ENCODE results near the gene CAPG.
A peak's percentile ranks its signal among the peaks of the same experiment; 100 is the strongest.

Gene CAPG

GRCh38 chr2:85355073-85355410 lies 55.1 kb downstream of the CAPG start:
- Mint-ChIP-seq H3K27ac (peak overlapping the region; percentile 80), H3K36me3 (ENCODE audit: low read depth) (peaks cover 23% of the 10 kb centered on the region), H3K4me1 (peaks cover 30% of the 10 kb centered on the region), H3K9me3 (no peaks in the 10 kb centered on the region), H3K27me3 (ENCODE audit: low read depth, poor library complexity) (no peaks in the 10 kb centered on the region), H3K4me3 (peak overlapping the region; percentile 98)
- DNase-seq, result no peak
- TF ChIP-seq, protein P1, sequence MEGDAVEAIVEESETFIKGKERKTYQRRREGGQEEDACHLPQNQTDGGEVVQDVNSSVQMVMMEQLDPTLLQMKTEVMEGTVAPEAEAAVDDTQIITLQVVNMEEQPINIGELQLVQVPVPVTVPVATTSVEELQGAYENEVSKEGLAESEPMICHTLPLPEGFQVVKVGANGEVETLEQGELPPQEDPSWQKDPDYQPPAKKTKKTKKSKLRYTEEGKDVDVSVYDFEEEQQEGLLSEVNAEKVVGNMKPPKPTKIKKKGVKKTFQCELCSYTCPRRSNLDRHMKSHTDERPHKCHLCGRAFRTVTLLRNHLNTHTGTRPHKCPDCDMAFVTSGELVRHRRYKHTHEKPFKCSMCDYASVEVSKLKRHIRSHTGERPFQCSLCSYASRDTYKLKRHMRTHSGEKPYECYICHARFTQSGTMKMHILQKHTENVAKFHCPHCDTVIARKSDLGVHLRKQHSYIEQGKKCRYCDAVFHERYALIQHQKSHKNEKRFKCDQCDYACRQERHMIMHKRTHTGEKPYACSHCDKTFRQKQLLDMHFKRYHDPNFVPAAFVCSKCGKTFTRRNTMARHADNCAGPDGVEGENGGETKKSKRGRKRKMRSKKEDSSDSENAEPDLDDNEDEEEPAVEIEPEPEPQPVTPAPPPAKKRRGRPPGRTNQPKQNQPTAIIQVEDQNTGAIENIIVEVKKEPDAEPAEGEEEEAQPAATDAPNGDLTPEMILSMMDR (IDR thresholded peaks at IDR 0.05), result no peak

DNA sequence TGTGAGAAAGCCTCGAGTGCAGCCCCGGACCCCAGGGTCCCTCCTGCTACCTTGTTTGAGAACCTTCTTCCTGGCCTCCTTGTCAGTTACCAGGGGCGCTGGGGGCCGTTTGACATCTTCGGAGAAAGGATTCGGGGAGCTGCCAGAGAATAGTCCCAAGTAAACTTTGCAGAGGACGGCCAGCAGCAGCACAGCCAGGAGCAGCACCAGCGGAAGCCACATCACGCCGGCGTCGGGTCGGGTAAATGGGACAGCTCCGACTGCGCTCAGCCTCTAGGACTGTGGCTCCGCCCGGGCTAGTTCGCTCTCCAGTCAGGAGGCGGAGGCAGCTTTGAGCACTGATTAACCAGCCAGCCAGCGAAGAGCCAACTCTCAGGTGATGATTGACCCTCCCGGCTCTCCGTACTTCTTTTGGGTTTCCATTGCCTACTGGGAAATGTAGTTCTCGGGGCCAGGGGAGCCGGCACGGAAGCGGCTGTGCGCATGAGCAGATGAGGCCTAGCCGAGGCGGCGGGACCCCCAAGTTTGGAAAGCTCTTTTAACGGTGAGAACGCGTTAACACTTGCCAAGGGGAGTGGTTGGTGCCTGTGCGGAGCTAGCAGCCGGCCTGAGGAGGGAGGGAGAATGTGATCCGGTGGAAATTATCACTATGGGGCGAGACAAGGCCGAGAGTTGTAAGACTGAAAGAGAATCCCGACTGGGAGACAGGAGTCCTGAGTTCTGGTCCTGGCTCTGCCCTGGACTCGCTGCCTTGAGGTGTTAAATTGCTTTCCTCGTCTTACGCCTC lies 55.7 kb downstream of the CAPG start, which contains the start of the genes ELMOD3 and RETSAT:
Gene ELMOD3, plus strand, starts transcription at position 484 of the 787 bp plus-strand sequence. CDS start 2,430 bp downstream, outside the sequence.
Gene RETSAT, minus strand, starts transcription at position 243 of the 787 bp plus-strand sequence. Its CDS starts 21 bp downstream, at position 222.
- TF ChIP-seq, protein P1 (IDR thresholded peaks at IDR 0.05), result no peak
- Mint-ChIP-seq H3K4me1 (peaks cover 30% of the 10 kb centered on the region), H3K27ac (peak within 1 kb of the TSS; percentile 91), H3K36me3 (ENCODE audit: low read depth) (peaks cover 23% of the 10 kb centered on the region), H3K27me3 (ENCODE audit: low read depth, poor library complexity) (no peaks in the 10 kb centered on the region), H3K4me3 (peak within 1 kb of the TSS; percentile 98), H3K9me3 (no peaks in the 10 kb centered on the region)
- peak; percentile 94 for DNase-seq

DNA sequence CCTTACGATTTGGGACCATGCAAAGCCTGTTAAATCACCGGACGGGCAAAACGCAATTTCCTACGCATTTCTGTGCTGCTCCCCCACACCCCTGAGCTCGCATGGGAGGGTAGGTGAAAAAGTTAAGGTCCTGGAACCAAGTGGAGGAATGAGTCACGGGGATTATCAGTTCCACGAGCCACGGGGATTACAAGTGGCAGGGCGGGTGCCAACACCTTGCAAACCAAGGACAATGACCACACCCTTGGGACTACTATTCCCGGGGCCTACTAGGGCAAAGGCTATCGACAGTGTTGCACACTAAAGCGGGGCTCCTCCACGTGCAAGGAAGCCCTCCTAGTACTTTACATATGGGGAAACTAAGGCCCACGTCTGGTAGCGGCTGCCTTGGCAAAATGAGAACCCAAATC lies 56.3 kb downstream of the CAPG start:
- Mint-ChIP-seq H3K4me1 (peaks cover 30% of the 10 kb centered on the region), H3K9me3 (no peaks in the 10 kb centered on the region), H3K4me3 (peak overlapping the region; percentile 98), H3K27ac (no peak overlapping the region), H3K27me3 (ENCODE audit: low read depth, poor library complexity) (no peaks in the 10 kb centered on the region), H3K36me3 (ENCODE audit: low read depth) (peaks cover 26% of the 10 kb centered on the region)
- TF ChIP-seq, protein P1 (IDR thresholded peaks at IDR 0.05), result no peak
- no peak for DNase-seq

GRCh38 chr2:85347599-85347998 lies 62.6 kb downstream of the CAPG start:
- Mint-ChIP-seq H3K36me3 (ENCODE audit: low read depth) (peaks cover 20% of the 10 kb centered on the region), H3K4me1 (peaks cover 6% of the 10 kb centered on the region), H3K9me3 (no peaks in the 10 kb centered on the region)

More at GRCh38 chr2:85347599-85347998, 62.6 kb downstream of the CAPG start:
- Mint-ChIP-seq H3K27me3 (ENCODE audit: low read depth, poor library complexity) (no peaks in the 10 kb centered on the region), H3K27ac (no peak overlapping the region), H3K4me3 (no peak overlapping the region)
- no peak for DNase-seq
- TF ChIP-seq, protein P1 (IDR thresholded peaks at IDR 0.05), result no peak
